ENCODE data around the gene ST8SIA5. TPM values are rescaled to one million over a fixed set of nuclear protein-coding genes. Genes with fewer than 3 reads are reported as not detected.

Gene ST8SIA5
- total and polyA plus RNA-seq, 2 experiments from 2014 or later, result not detected

- H3K4me3 ChIP-seq, result no peak overlapping the region
- H3K9me2 ChIP-seq (ENCODE audit: insufficient read depth), result no peaks in the 10 kb centered on the region
- in situ Hi-C loops (cut with MboI), result no loop called here
- H3K27ac ChIP-seq, result no peak overlapping the region
- H3K9me3 ChIP-seq (ENCODE audit: low read depth), result no peaks in the 10 kb centered on the region
- no peaks in the 10 kb centered on the region for H3K4me1 ChIP-seq (ENCODE audit: insufficient read depth)
- H3K9ac ChIP-seq, result no peak overlapping the region
- no peaks in the 10 kb centered on the region for H3F3A ChIP-seq (ENCODE audit: insufficient read depth)
- H2AFZ ChIP-seq, result no peak overlapping the region
- H4K20me1 ChIP-seq (ENCODE audit: insufficient read depth), result no peaks in the 10 kb centered on the region
- H3K27me3 ChIP-seq (replicated peaks; ENCODE audit: insufficient read depth), result peaks cover 2% of the 10 kb centered on the region
- no peaks in the 10 kb centered on the region for H3K79me2 ChIP-seq (ENCODE audit: insufficient read depth)
- TF ChIP-seq EZH2phosphoT487 (IDR thresholded peaks at IDR 0.05; ENCODE audit: insufficient read depth, low read depth), result no peak
- no peaks in the 10 kb centered on the region for H3K36me3 ChIP-seq (ENCODE audit: low read depth)
- DNase-seq, result no peak
- 28 to 32% methylated on average over 7 of the region's 7 CpGs for WGBS, 2 experiments (ENCODE audit: low coverage in 1 of 2, low lambda C conversion rate in 2 of 2, missing lambda C conversion rate in 2 of 2)
- no peak overlapping the region for H3K4me2 ChIP-seq (ENCODE audit: unreplicated experiment)
These were observed 120.7 kb downstream of the ST8SIA5 start for GRCh38 chr18:46636040-46636630.

- no peaks in the 10 kb centered on the region for H3F3A ChIP-seq (ENCODE audit: insufficient read depth)
- no peaks in the 10 kb centered on the region for H3K9me2 ChIP-seq (ENCODE audit: insufficient read depth)
- no peak overlapping the region for H2AFZ ChIP-seq
- no peaks in the 10 kb centered on the region for H3K9me3 ChIP-seq (ENCODE audit: low read depth)
- H3K4me3 ChIP-seq, result no peak overlapping the region
- no peak overlapping the region for H3K4me2 ChIP-seq (ENCODE audit: unreplicated experiment)
- TF ChIP-seq EZH2phosphoT487 (IDR thresholded peaks at IDR 0.05; ENCODE audit: insufficient read depth, low read depth) (no peak), EZH2 (IDR thresholded peaks at IDR 0.05; ENCODE audit: insufficient read depth, poor library complexity, severe bottlenecking) (no peak)
- in situ Hi-C loops (cut with MboI), result no loop called here
- DNase-seq, result peak; percentile 59
- WGBS, 2 experiments (ENCODE audit: low coverage in 1 of 2, low lambda C conversion rate in 2 of 2, missing lambda C conversion rate in 2 of 2), result 39 to 52% methylated on average over 8 of the region's 8 CpGs
- no peaks in the 10 kb centered on the region for H3K79me2 ChIP-seq (ENCODE audit: insufficient read depth)
- no peaks in the 10 kb centered on the region for H3K36me3 ChIP-seq (ENCODE audit: low read depth)
- no peaks in the 10 kb centered on the region for H3K4me1 ChIP-seq (ENCODE audit: insufficient read depth)
- H4K20me1 ChIP-seq (ENCODE audit: insufficient read depth), result no peaks in the 10 kb centered on the region
- H3K27ac ChIP-seq, result no peak overlapping the region
- H3K27me3 ChIP-seq (replicated peaks; ENCODE audit: insufficient read depth), result no peaks in the 10 kb centered on the region
- no peak overlapping the region for H3K9ac ChIP-seq
These were observed 124.3 kb downstream of the ST8SIA5 start for GRCh38 chr18:46632401-46633071.

GRCh38 chr18:46630991-46631390 is 125.9 kb downstream of the ST8SIA5 start:
- H3K4me1 ChIP-seq (ENCODE audit: insufficient read depth), result no peaks in the 10 kb centered on the region
- no peaks in the 10 kb centered on the region for H3K36me3 ChIP-seq (ENCODE audit: low read depth)
- H3K4me2 ChIP-seq (ENCODE audit: unreplicated experiment), result no peak overlapping the region
- H3K9ac ChIP-seq, result no peak overlapping the region
- H3K79me2 ChIP-seq (ENCODE audit: insufficient read depth), result no peaks in the 10 kb centered on the region
- H3K9me3 ChIP-seq (ENCODE audit: low read depth), result no peaks in the 10 kb centered on the region
- no peaks in the 10 kb centered on the region for H3K9me2 ChIP-seq (ENCODE audit: insufficient read depth)
- in situ Hi-C loops (cut with MboI), result no loop called here
- no peak overlapping the region for H3K27ac ChIP-seq
- TF ChIP-seq EZH2phosphoT487 (IDR thresholded peaks at IDR 0.05; ENCODE audit: insufficient read depth, low read depth), result no peak
- no peak for TF ChIP-seq EZH2 (IDR thresholded peaks at IDR 0.05; ENCODE audit: insufficient read depth, poor library complexity, severe bottlenecking)
- 42 to 51% methylated on average over 3 of the region's 3 CpGs for WGBS, 2 experiments (ENCODE audit: low coverage in 1 of 2, low lambda C conversion rate in 2 of 2, missing lambda C conversion rate in 2 of 2)
- no peak overlapping the region for H3K4me3 ChIP-seq
- no peaks in the 10 kb centered on the region for H4K20me1 ChIP-seq (ENCODE audit: insufficient read depth)
- H2AFZ ChIP-seq, result no peak overlapping the region
- no peak for DNase-seq
- 0 out of 2 replicates have a peak, but pooled peaks cover 4% of the 10 kb centered on the region for H3K27me3 ChIP-seq (replicated peaks; ENCODE audit: insufficient read depth)
- H3F3A ChIP-seq (ENCODE audit: insufficient read depth), result no peaks in the 10 kb centered on the region

- H2AFZ ChIP-seq, result no peak overlapping the region
- H3K9me3 ChIP-seq (ENCODE audit: low read depth), result no peaks in the 10 kb centered on the region
- no peak overlapping the region for H3K9ac ChIP-seq
- DNase-seq, result peak; percentile 24
- H3K27ac ChIP-seq, result no peak overlapping the region
- in situ Hi-C loops (cut with MboI), result no loop called here
- TF ChIP-seq EZH2phosphoT487 (IDR thresholded peaks at IDR 0.05; ENCODE audit: insufficient read depth, low read depth), result no peak
- no peak for TF ChIP-seq EZH2 (IDR thresholded peaks at IDR 0.05; ENCODE audit: insufficient read depth, poor library complexity, severe bottlenecking)
- H3K9me2 ChIP-seq (ENCODE audit: insufficient read depth), result no peaks in the 10 kb centered on the region
- no peaks in the 10 kb centered on the region for H3K79me2 ChIP-seq (ENCODE audit: insufficient read depth)
- H3K36me3 ChIP-seq (ENCODE audit: low read depth), result no peaks in the 10 kb centered on the region
- H3K27me3 ChIP-seq (replicated peaks; ENCODE audit: insufficient read depth), result 0 out of 2 replicates have a peak, but pooled peaks cover 4% of the 10 kb centered on the region
- no peaks in the 10 kb centered on the region for H3K4me1 ChIP-seq (ENCODE audit: insufficient read depth)
- no peak overlapping the region for H3K4me3 ChIP-seq
- H3F3A ChIP-seq (ENCODE audit: insufficient read depth), result no peaks in the 10 kb centered on the region
- H3K4me2 ChIP-seq (ENCODE audit: unreplicated experiment), result no peak overlapping the region
- WGBS, 2 experiments (ENCODE audit: low coverage in 1 of 2, low lambda C conversion rate in 2 of 2, missing lambda C conversion rate in 2 of 2), result 13 to 21% methylated on average over 4 of the region's 4 CpGs
- no peaks in the 10 kb centered on the region for H4K20me1 ChIP-seq (ENCODE audit: insufficient read depth)
These were observed 126.7 kb downstream of the ST8SIA5 start for GRCh38 chr18:46630160-46630559.

Measured in GM23248 (cell line).